Astrocyte (in vitro differentiated cells and primary cell): ENCODE data around the gene OPRL1.

Experiments used
- EZH2 ChIP-seq: IDR thresholded peaks from 2 replicates; pipeline ENCODE4 v1.6.1; 2012; ENCODE audit warnings: mild to moderate bottlenecking, low read length, inconsistent platforms; ENCODE audit not compliant: insufficient read depth
- TF ChIP-seq, protein P1 (sequence below): IDR thresholded peaks from 2 replicates; pipeline ENCODE4 v1.5.1; 2011; ENCODE audit warnings: low read depth, mild to moderate bottlenecking, inconsistent platforms, low read length, moderate library complexity; ENCODE audit not compliant: insufficient read depth

DNA sequence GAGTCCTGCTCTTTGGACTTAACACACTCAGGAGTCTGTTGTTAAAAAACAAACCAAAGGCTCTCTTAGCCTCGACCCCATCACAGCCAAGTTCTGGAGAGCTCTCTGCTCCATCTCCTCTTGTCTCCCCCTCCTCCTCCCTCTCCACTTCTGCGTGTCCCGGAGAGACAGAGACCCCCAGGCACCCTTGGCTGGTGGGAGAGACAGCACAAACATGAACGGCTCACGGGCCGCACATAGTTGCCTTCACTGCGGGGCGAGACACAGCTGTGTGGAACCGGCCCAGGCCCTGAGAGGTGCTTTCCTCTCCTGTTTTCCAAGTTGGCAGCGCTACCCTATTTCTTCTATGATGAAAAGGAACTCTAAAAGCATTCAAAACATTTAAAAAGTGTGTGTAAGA lies 61.1 kb downstream of the OPRL1 start:
- TF ChIP-seq, protein P1, sequence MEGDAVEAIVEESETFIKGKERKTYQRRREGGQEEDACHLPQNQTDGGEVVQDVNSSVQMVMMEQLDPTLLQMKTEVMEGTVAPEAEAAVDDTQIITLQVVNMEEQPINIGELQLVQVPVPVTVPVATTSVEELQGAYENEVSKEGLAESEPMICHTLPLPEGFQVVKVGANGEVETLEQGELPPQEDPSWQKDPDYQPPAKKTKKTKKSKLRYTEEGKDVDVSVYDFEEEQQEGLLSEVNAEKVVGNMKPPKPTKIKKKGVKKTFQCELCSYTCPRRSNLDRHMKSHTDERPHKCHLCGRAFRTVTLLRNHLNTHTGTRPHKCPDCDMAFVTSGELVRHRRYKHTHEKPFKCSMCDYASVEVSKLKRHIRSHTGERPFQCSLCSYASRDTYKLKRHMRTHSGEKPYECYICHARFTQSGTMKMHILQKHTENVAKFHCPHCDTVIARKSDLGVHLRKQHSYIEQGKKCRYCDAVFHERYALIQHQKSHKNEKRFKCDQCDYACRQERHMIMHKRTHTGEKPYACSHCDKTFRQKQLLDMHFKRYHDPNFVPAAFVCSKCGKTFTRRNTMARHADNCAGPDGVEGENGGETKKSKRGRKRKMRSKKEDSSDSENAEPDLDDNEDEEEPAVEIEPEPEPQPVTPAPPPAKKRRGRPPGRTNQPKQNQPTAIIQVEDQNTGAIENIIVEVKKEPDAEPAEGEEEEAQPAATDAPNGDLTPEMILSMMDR: no peak
- TF ChIP-seq EZH2: no peak
